RWPE2 (cell line): ENCODE results near the gene CLSTN2.

Experiments used
- ATAC-seq: fragments of 200-7000 bp; cut with Tn5 transposase; 3 replicates; pipeline ENCODE4 v1.9.1; 2021; ENCODE audit warnings: low read depth
- DNase-seq: peaks from one replicate; pipeline ENCODE4 v3.0.0-alpha.2; 2020; ENCODE audit warnings: low spot score
- H3K27ac ChIP-seq: fragments of 450-650 bp; 2 replicates; pipeline ENCODE4 v1.5.1; 2017; ENCODE audit warnings: mild to moderate bottlenecking; ENCODE audit not compliant: poor library complexity, severe bottlenecking
- H3K27me3 ChIP-seq: fragments of 250-450 bp; sonication (Bioruptor Pico); 2 replicates; pipeline ENCODE4 v1.5.1; 2021; ENCODE audit warnings: mild to moderate bottlenecking, moderate library complexity; ENCODE audit not compliant: insufficient read depth, poor library complexity, severe bottlenecking
- H3K36me3 ChIP-seq: fragments of 250-450 bp; sonication (Bioruptor Pico); 2 replicates; pipeline ENCODE4 v1.5.1; 2020; ENCODE audit warnings: low read depth, mild to moderate bottlenecking, moderate library complexity
- H3K4me1 ChIP-seq: fragments of 250-450 bp; sonication (Bioruptor Pico); 2 replicates; pipeline ENCODE4 v1.5.1; 2021; ENCODE audit warnings: mild to moderate bottlenecking, moderate library complexity; ENCODE audit not compliant: insufficient read depth, poor library complexity, severe bottlenecking
- H3K4me3 ChIP-seq: fragments of 250-450 bp; sonication (Bioruptor Pico); 2 replicates; pipeline ENCODE4 v1.5.1; 2021; ENCODE audit warnings: mild to moderate bottlenecking, moderate library complexity; ENCODE audit not compliant: severe bottlenecking
- H3K9me3 ChIP-seq: fragments of 250-450 bp; sonication (Bioruptor Pico); 2 replicates; pipeline ENCODE4 v1.5.1; 2021; ENCODE audit warnings: mild to moderate bottlenecking, moderate library complexity; ENCODE audit not compliant: severe bottlenecking
- TF ChIP-seq, protein P1 (sequence below): fragments of 450-650 bp; IDR thresholded peaks from one replicate; pipeline ENCODE4 v1.5.1; 2017; ENCODE audit warnings: mild to moderate bottlenecking, moderate library complexity; ENCODE audit not compliant: poor library complexity, severe bottlenecking

The CLSTN2 gene

GRCh38 chr3:140398387-140398786, 463.4 kb downstream of the CLSTN2 start:
- H3K27ac ChIP-seq = no peak overlapping the region
- DNase-seq = no peak
- no peaks in the 10 kb centered on the region for H3K36me3 ChIP-seq
- H3K4me3 ChIP-seq = no peak overlapping the region
- TF ChIP-seq, protein P1, sequence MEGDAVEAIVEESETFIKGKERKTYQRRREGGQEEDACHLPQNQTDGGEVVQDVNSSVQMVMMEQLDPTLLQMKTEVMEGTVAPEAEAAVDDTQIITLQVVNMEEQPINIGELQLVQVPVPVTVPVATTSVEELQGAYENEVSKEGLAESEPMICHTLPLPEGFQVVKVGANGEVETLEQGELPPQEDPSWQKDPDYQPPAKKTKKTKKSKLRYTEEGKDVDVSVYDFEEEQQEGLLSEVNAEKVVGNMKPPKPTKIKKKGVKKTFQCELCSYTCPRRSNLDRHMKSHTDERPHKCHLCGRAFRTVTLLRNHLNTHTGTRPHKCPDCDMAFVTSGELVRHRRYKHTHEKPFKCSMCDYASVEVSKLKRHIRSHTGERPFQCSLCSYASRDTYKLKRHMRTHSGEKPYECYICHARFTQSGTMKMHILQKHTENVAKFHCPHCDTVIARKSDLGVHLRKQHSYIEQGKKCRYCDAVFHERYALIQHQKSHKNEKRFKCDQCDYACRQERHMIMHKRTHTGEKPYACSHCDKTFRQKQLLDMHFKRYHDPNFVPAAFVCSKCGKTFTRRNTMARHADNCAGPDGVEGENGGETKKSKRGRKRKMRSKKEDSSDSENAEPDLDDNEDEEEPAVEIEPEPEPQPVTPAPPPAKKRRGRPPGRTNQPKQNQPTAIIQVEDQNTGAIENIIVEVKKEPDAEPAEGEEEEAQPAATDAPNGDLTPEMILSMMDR = no peak
- no peak for ATAC-seq
- H3K9me3 ChIP-seq = no peaks in the 10 kb centered on the region
- no peaks in the 10 kb centered on the region for H3K27me3 ChIP-seq
- H3K4me1 ChIP-seq = peaks cover 15% of the 10 kb centered on the region

DNA sequence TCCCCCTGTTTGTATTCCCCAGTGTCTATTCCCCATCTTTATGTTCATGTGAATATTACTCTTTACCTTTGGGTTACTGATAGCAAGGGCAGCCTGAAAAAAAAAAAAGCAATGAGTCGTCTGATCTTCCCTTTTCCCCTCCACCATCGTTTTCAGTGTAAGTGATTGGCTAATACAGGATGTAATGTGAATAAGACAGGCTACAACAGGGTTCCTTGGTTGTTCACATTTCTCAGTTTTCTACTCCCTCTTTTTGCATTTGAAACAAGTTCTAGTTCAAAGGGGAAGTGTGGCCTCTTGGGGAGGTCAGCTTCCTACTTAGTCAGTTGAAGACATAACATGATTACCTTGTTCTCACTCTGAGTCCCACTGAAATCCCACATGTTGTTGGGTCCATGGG, 464.9 kb downstream of the CLSTN2 start:
- ATAC-seq (no peak), DNase-seq (no peak)
- H3K4me1 ChIP-seq = peaks cover 7% of the 10 kb centered on the region
- no peak overlapping the region for H3K27ac ChIP-seq
- no peaks in the 10 kb centered on the region for H3K36me3 ChIP-seq
- H3K4me3 ChIP-seq = no peak overlapping the region
- TF ChIP-seq, protein P1 = no peak
- no peaks in the 10 kb centered on the region for H3K27me3 ChIP-seq
- H3K9me3 ChIP-seq = no peaks in the 10 kb centered on the region

GRCh38 chr3:140403079-140403478, 468.1 kb downstream of the CLSTN2 start:
- ATAC-seq = no peak
- H3K36me3 ChIP-seq = no peaks in the 10 kb centered on the region
- no peaks in the 10 kb centered on the region for H3K9me3 ChIP-seq
- peaks cover 15% of the 10 kb centered on the region for H3K4me1 ChIP-seq
- DNase-seq = no peak
- no peak overlapping the region for H3K27ac ChIP-seq
- no peaks in the 10 kb centered on the region for H3K27me3 ChIP-seq
- H3K4me3 ChIP-seq = no peak overlapping the region
- TF ChIP-seq, protein P1 = no peak

- Histone ChIP-seq H3K36me3 (no peaks in the 10 kb centered on the region), H3K27ac (no peak overlapping the region), H3K4me3 (no peak overlapping the region), H3K9me3 (no peaks in the 10 kb centered on the region), H3K4me1 (peaks cover 15% of the 10 kb centered on the region), H3K27me3 (no peaks in the 10 kb centered on the region)
- DNase-seq (no peak), ATAC-seq (no peak)
- TF ChIP-seq, protein P1 = no peak
Measured at GRCh38 chr3:140403608-140404007, 468.6 kb downstream of the CLSTN2 start.

GRCh38 chr3:140406655-140407054, 471.7 kb downstream of the CLSTN2 start:
- DNase-seq = no peak

More at GRCh38 chr3:140406655-140407054, 471.7 kb downstream of the CLSTN2 start:
- Histone ChIP-seq H3K4me3 (no peak overlapping the region), H3K27me3 (no peaks in the 10 kb centered on the region), H3K27ac (peak overlapping the region; percentile 72), H3K4me1 (peaks cover 15% of the 10 kb centered on the region), H3K36me3 (no peaks in the 10 kb centered on the region), H3K9me3 (no peaks in the 10 kb centered on the region)
- TF ChIP-seq, protein P1 = no peak
- ATAC-seq = peak; percentile 95
